Retinal pigment epithelial cell (primary cell): ENCODE measurements around the gene KIF21B.

Experiments used
- DNase-seq: peaks from one replicate; pipeline ENCODE4 v3.0.0-alpha.2; 2010; ENCODE audit warnings: low read depth
- H3K4me3 ChIP-seq: 2 replicates; pipeline ENCODE4 v1.5.1; 2011; ENCODE audit warnings: mild to moderate bottlenecking, low read length, control low read depth, moderate library complexity
- TF ChIP-seq, protein P1 (sequence below): conservative IDR thresholded peaks from 2 replicates; pipeline ENCODE4 v1.5.1; 2011; ENCODE audit warnings: low read depth, low read length, control low read depth, inconsistent platforms

Gene KIF21B

DNA sequence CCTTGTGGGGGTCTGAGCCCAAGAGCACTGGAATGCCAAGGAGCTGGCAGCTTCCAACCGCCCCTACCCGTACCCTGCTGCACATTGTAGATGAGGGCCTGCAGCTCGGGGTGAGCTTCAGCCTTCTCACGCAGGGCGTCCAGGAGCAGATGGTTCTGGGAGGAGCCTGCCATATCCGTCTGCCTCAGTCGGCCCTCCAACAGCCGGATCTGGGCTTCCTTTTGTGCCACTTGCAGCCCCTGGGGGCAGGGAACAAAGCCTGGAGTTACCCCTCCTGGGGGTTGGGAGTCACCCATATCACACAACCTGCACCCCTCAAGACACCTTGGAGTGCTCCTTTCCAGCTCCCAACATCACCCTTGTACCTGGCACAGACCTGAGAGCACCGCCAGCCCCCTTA, 34.8 kb downstream of the KIF21B start:
- DNase-seq: no peak
- TF ChIP-seq, protein P1, sequence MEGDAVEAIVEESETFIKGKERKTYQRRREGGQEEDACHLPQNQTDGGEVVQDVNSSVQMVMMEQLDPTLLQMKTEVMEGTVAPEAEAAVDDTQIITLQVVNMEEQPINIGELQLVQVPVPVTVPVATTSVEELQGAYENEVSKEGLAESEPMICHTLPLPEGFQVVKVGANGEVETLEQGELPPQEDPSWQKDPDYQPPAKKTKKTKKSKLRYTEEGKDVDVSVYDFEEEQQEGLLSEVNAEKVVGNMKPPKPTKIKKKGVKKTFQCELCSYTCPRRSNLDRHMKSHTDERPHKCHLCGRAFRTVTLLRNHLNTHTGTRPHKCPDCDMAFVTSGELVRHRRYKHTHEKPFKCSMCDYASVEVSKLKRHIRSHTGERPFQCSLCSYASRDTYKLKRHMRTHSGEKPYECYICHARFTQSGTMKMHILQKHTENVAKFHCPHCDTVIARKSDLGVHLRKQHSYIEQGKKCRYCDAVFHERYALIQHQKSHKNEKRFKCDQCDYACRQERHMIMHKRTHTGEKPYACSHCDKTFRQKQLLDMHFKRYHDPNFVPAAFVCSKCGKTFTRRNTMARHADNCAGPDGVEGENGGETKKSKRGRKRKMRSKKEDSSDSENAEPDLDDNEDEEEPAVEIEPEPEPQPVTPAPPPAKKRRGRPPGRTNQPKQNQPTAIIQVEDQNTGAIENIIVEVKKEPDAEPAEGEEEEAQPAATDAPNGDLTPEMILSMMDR: no peak
- H3K4me3 ChIP-seq: no peak overlapping the region

DNA sequence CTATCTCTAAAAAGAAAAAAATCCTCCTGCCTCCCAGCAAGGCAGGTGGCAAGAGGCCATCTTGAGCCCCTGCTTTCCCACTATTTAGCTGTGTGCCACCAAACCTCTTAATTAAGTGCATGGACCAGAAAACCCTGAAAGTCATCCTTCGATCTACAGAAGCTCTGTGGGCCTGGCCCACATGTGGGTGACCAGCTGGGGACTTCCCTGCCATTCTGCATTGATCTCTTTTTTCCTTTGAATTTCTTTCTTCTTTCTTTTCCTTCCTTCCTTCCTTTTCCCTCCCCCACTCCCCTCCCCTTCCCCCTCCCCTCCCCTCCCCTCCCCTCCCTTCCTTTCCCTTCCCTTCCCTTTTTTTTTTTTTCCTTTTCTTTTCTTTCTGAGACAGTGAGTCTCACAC, 38.0 kb downstream of the KIF21B start:
- H3K4me3 ChIP-seq: no peak overlapping the region
- no peak for DNase-seq
- TF ChIP-seq, protein P1: no peak

DNA sequence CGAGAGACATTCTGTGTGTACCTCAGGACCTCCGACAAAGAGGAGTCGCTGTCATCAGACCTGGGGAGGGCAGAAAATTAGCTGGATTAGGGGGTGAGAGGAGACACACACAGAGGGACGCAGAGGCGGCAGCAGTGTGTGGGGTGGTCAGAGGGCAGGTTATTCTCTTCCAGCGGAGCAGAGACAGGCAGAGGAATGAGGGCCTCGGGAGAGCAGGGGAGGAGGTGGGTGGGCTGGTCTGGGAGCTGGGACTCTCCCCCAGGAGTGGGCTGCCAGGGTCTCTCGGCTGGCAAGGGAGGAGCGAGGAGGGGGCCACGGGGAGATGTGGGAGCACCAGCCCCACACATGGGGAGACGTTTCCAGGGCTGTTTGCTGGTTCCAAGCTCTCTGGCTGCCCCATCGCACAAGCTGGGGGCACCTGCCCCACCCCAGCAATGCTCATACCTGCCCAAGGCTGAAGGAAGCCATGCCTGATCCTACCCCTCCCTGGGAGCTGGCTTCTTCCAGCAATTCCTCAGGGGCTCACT, 40.4 kb downstream of the KIF21B start:
- TF ChIP-seq, protein P1: no peak

DNA sequence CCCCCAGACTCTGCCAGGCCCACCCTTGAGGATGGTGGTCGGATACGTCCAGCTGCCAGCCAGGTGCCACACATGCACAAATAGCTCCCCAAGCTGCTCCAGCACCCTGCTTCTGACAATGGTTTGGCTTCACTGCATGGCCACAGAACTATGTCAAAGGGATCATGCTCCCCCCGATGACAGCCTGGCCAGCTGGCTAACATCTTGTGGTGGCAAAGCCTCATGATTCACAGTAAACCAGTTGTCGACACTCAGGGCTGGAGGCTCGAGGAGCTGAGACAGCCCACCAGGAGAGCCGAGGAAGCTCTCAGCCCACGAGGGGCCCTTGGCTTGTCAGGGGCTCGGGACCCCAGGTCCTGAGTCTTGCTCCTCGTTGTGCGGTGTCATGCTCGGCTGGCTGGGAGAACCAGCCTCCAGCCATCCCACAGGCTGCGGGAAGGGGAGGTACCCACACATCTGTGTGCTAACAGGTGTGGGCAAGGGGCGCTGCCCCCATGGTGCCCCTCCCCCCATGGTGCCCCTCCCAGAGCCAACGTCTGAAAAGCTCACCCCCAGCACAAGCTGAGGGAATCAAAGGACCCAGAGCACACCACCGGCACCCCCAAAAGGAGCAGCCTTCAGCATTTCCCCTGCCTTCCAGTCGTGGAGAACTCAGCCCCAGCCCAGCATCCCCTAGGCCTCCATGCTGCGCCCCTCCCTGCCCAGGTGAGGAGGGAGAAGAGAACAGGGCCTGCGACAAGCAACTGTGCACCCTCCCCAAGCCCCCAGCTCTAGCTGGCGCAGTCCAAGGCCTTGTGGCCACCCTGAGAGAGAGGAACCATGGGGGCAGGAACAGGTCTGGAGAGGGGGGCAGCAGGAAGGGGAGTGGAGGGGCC, 41.2 kb downstream of the KIF21B start:
- no peak for DNase-seq
- no peak overlapping the region for H3K4me3 ChIP-seq
- TF ChIP-seq, protein P1: no peak

More for the DNA sequence above, 40.4 kb downstream of the KIF21B start:
- H3K4me3 ChIP-seq: no peak overlapping the region
- no peak for DNase-seq

DNA sequence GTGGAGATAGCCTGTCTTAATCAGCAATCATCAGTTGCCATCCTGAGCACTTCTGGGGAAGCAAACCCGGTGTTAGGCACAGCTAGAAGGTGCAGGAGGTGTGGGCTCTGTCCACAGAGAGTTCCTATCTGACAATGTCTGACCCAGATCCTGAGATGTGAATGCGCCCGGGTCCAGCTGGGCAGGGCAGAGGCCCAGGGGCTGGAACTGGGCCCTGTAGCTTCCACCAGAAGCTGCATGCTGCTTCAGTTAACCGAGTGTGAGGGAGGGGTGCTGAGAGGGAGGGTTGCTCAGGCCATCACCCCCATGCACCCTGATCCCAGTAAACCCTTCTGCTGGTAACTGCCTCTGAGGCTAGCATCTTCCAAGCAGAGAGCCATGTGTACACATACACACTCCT, 42.2 kb downstream of the KIF21B start:
- no peak for DNase-seq
- TF ChIP-seq, protein P1: no peak
- H3K4me3 ChIP-seq: no peak overlapping the region

DNA sequence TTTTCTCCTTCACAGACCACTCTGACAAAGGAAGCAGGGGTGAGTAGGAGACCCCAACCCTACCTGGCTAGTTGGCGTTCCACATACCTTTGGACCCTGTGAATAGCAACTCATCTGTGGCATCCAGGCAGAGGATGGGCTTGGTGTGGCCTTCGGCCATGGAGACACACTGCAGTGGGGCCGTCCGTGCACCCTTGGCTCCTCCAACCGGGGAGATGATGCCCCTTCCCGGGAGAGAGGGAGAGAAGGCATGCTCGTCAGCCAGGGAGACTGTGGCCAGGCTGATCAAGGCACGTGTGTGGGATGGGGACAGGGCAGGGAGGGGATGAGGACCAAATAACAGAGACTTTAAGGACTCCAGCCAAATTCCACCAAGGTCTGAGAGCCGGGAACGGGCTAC, 42.6 kb downstream of the KIF21B start:
- TF ChIP-seq, protein P1: no peak

DNA sequence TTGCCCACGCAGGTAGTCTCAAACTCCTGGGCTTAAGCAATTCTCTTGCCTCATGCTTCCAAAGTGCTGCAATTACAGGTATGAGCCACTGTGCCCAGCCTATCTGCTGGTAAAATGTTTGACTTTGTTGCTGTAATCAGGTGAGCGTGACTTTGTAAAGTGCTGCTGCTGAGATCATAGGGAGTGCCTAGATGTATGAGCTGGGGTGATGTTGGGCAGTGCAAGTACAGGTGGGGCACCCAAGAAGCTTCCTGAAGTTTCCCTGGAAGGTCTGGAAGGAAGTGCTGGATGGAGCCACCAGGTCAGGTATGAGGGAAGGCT, 43.1 kb downstream of the KIF21B start:
- no peak for DNase-seq
- TF ChIP-seq, protein P1: no peak

More for the DNA sequence above, 42.6 kb downstream of the KIF21B start:
- DNase-seq: no peak
- no peak overlapping the region for H3K4me3 ChIP-seq

More for the DNA sequence above, 43.1 kb downstream of the KIF21B start:
- no peak overlapping the region for H3K4me3 ChIP-seq
